Activated naive CD8-positive, alpha-beta T cell treated with anti-CD3 and anti-CD28 coated beads, Interleukin-2, amount 50 U/mL, for 24 hours (primary cell): ENCODE measurements around the gene NOTCH2.
"Not testable (repeated sequence)": the region's sequence is repeated elsewhere in the genome, so short reads cannot be mapped to it uniquely, and the experiment has no call there.

Experiments
- ATAC-seq: fragments of 150-1000 bp; cut with Tn5 transposase; one replicate; pipeline ENCODE4 v1.10.0; 2021
- DNase-seq: peaks from one replicate; pipeline ENCODE4 v3.0.0; 2021
- H3K27ac Mint-ChIP-seq: one replicate; pipeline ENCODE4 v1.8.0; 2021; ENCODE audit warnings: mild to moderate bottlenecking, mixed read lengths
- H3K27me3 Mint-ChIP-seq: one replicate; pipeline ENCODE4 v1.8.0; 2021; ENCODE audit warnings: mixed read lengths
- H3K36me3 Mint-ChIP-seq: one replicate; pipeline ENCODE4 v1.8.0; 2021; ENCODE audit warnings: low read depth, mixed read lengths
- H3K4me1 Mint-ChIP-seq: one replicate; pipeline ENCODE4 v1.8.0; 2021; ENCODE audit warnings: mixed read lengths
- H3K4me3 Mint-ChIP-seq: one replicate; pipeline ENCODE4 v1.8.0; 2021; ENCODE audit warnings: mild to moderate bottlenecking, moderate library complexity, mixed read lengths
- H3K9me3 Mint-ChIP-seq: one replicate; pipeline ENCODE4 v1.8.0; 2021; ENCODE audit warnings: mixed read lengths

Gene NOTCH2

DNA sequence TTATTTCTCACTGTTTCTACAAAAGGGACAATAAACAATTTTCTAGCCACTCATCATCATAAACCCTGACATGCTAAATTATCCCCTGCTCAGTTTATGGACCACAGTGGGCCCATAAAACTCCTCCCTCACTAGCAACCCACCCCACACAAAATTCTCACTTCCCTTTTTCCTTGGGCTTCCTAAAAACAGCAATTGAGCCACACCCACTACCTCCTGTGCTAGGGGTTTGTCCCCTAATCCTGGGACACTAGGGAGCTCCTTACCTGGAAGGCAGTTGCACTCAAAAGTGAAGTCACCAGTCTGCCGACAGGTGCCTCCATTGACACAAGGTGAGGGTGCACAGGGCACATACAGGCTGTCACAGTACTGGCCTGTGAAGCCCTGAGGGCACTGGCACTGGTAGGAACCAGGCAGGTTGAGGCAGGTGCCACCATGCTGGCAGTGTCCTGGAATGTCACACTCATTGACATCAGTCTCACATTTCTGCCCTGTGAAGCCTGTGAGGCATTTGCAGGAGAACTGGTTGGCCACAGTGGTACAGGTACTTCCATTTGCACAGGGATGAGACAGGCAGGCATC lies 72.6 kb downstream of the NOTCH2 start:
- ATAC-seq, DNase-seq, H3K27ac Mint-ChIP-seq, H3K9me3 Mint-ChIP-seq, H3K36me3 Mint-ChIP-seq, H3K4me1 Mint-ChIP-seq, H3K27me3 Mint-ChIP-seq, H3K4me3 Mint-ChIP-seq: not testable (repeated sequence)

DNA sequence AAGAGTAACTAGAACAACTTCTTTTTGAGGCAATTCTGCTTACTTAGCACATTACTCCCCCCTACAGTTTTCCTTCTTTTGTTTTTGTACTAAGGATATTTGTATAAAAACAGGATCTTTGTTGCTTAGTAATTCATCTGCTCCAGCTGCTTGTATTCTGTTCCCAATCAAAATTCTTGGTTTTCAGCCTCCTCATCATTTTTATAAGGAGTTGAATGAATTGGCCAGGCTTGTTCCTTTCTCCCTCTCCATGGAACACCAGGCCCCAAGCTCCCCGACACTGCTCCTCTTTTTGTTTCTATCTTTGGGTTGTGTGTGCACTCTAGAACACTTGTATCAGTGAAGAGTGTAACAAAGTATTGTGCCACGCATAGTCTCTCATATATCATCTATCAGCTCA lies 73.5 kb downstream of the NOTCH2 start:
- H3K4me3 Mint-ChIP-seq, H3K36me3 Mint-ChIP-seq, H3K9me3 Mint-ChIP-seq, DNase-seq, H3K4me1 Mint-ChIP-seq, ATAC-seq, H3K27ac Mint-ChIP-seq, H3K27me3 Mint-ChIP-seq: not testable (repeated sequence)

DNA sequence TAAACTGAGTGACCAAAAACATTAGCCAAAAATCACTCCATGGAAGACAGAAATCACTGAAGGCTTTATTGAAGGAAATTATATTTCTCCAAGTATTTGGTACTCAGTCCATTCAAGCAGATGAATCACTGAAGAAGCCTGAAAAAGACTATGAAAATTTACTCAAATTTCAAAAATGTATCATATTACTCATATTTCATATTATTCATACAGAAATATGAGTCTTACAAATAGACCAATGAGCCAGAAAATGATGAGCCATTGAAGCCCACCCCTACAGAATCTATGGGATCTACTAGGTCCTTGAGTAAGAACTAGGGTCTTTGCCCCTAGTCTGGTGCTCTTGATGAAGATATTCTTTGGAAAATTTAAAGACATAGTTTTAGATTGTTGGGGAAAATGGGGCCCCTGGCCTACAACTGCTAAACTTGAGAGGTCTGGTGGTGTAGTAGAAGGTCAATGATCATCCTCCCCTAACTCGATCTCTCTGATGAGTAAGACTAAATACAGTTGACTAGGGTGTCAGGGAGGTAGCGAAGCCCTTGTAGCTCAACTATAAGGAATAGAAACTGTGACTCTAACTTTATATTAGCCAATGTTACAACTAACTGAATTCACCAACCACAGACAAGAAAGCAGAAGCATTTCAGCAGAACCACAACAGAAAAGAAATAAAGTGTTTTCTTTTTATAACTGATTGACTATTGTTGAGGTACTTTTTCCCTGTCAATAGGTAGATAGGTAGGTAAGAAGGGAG lies 81.0 kb downstream of the NOTCH2 start:
- Mint-ChIP-seq H3K4me3 (peak overlapping the region; percentile 58), H3K36me3 (peaks cover 28% of the 10 kb centered on the region), H3K27ac (peak overlapping the region; percentile 89), H3K27me3 (no peaks in the 10 kb centered on the region), H3K9me3 (no peaks in the 10 kb centered on the region), H3K4me1 (peaks cover 42% of the 10 kb centered on the region)
- DNase-seq (no peak), ATAC-seq (peak; percentile 90)

DNA sequence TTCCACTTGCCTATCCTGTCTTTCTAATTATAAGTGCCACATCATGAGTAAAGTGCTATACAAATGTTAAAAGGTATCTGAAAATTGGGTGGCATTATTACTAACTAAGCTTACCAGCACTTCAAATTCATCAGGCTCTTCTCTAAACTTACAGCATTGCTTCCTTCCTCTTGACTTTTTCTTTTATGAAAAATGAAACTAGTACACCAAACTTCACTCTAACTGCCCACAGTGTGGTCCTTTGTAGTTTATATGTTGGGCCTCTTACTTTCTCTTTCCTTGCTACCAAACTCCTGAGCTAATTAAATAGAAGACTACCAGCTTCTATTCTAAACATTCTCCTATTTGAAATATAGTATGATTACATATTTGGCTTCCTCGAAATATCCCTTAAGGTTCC lies 81.8 kb downstream of the NOTCH2 start:
- ATAC-seq, result peak; percentile 62
- Mint-ChIP-seq H3K4me1 (peaks cover 42% of the 10 kb centered on the region), H3K9me3 (no peaks in the 10 kb centered on the region), H3K27me3 (no peaks in the 10 kb centered on the region), H3K27ac (peak overlapping the region; percentile 89), H3K36me3 (peaks cover 28% of the 10 kb centered on the region), H3K4me3 (peak overlapping the region; percentile 58)
- no peak for DNase-seq

DNA sequence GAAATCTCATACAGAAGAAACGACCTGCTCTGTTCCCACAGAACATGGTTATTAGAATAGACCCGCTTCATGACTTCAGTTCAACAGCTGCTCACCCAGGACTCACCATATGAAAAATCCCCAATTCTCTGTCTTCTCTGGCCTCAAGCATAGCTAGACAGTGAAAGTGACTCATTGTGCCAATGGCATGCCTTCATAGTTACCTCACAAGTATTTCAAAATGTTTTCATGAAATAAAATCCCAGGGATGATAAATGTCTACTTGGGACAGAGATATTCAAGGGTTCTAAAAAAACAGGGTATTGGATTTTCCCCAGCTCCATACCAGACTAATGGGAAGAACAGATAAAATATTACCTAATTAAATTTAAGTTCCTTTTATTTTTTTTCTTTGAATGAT lies 82.3 kb downstream of the NOTCH2 start:
- ATAC-seq (peak; percentile 77), DNase-seq (no peak)
- Mint-ChIP-seq H3K27ac (peak overlapping the region; percentile 89), H3K4me1 (peaks cover 43% of the 10 kb centered on the region), H3K36me3 (peaks cover 28% of the 10 kb centered on the region), H3K27me3 (no peaks in the 10 kb centered on the region), H3K4me3 (peak overlapping the region; percentile 50), H3K9me3 (no peaks in the 10 kb centered on the region)

DNA sequence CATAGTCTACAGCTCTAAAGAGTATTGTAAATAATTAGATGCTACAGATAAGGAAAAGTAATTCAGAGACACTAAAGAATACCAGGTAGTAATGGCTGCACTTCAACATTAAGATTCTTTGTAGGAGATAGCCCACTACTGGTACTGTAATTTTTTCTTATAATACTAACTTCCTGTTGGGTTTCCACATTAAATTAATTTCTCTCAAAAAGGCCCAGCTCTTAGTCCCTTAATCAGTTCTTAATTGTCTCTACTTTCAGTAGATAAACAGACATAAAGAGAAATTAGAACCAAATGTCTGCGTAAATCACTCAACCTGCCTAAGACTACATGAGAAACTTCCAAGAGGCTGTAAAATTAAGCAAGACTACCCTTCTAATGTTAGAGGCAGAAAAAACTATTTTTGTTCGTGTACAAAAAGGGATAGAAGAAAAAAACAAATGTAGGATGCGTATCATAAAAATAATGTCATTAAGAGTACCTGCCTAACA lies 83.4 kb downstream of the NOTCH2 start:
- H3K4me3 Mint-ChIP-seq, result no peak overlapping the region
- no peak overlapping the region for H3K27ac Mint-ChIP-seq
- no peak for ATAC-seq
- no peaks in the 10 kb centered on the region for H3K27me3 Mint-ChIP-seq
- H3K9me3 Mint-ChIP-seq, result no peaks in the 10 kb centered on the region
- no peak for DNase-seq
- H3K36me3 Mint-ChIP-seq, result peaks cover 28% of the 10 kb centered on the region
- H3K4me1 Mint-ChIP-seq, result peaks cover 47% of the 10 kb centered on the region

DNA sequence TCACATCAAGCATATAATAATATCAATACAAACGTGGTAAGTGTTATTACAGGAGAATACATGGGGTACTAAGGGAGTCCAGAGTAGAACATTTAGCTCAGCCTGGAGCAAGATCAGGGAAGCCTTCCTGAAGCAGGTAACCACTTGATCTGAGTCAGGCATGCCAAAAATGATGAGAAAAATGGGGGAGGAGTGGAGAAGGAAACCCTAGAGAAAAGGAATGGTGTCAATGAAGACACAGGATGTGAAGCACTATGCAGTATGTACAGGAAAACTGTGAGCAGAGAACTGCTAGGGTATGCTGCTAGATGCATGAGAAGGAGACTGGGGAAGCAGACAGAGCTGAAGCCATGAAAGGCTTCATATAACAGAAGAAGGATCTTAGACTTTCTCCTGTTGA lies 84.7 kb downstream of the NOTCH2 start:
- Mint-ChIP-seq H3K27ac (peak overlapping the region; percentile 14), H3K4me3 (no peak overlapping the region), H3K36me3 (peaks cover 28% of the 10 kb centered on the region), H3K27me3 (no peaks in the 10 kb centered on the region), H3K4me1 (peaks cover 47% of the 10 kb centered on the region), H3K9me3 (no peaks in the 10 kb centered on the region)
- ATAC-seq, result no peak
- no peak for DNase-seq

DNA sequence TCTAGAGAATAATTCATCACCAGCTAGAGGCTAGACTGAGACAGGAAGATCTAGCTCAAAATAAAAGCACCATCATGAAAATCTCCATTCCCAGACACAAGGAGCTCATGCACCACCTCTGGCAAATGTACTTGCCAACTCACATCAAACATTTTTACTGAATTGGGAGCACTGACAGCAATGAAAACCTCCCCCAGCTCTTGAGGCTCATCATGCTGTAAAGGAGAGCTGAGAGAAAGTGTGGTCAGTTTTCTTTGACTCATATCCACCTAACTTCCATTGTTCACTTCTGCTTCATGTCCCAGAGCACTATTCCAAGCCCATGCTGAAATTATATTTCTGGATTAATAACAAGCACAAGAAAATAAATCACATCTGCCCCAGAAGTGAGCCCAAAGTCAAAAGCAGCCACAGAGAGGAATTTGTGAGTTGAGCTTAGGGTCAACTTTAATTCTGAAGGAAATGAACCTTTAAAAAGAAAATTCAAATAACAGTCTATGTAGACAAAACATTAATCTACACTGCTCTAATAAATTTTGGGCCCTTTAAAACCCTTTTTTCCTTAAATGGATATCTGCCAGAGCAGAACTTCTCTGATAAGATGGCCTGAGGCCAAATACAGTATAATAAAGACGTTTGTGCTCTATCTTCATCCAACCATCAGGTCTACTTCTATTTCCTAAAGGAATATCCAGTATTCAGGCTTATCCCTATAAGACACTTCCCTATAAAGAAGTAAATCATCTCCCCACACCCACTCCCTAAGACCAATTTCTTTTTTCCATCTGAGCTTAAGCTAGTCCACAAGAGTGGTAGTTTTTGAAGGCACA lies 87.3 kb downstream of the NOTCH2 start:
- ATAC-seq (peak; percentile 46), DNase-seq (no peak)
- peaks cover 29% of the 10 kb centered on the region for H3K4me1 Mint-ChIP-seq
- H3K27ac Mint-ChIP-seq, result no peak overlapping the region
- no peak overlapping the region for H3K4me3 Mint-ChIP-seq
- no peaks in the 10 kb centered on the region for H3K9me3 Mint-ChIP-seq
- H3K36me3 Mint-ChIP-seq, result peaks cover 31% of the 10 kb centered on the region
- H3K27me3 Mint-ChIP-seq, result no peaks in the 10 kb centered on the region

DNA sequence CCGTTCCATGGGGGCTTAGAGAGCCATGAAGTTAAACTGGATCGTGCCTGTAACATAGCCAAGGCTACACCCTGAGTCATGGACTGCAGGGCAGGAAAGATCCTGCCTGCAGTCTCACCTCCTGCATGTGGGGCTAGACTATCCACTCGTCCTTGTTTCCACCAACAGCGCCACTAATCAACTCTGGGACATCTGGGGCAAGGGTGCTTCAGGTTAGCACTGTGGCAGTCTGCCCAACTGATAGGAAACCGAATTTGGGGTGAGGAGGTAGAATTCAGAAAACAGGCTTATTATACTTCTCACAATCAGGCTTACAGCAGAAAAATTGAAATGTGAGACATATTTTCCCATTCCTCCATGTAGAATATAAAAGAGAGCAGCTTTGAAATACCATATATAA lies 88.0 kb downstream of the NOTCH2 start:
- peaks cover 25% of the 10 kb centered on the region for H3K36me3 Mint-ChIP-seq

DNA sequence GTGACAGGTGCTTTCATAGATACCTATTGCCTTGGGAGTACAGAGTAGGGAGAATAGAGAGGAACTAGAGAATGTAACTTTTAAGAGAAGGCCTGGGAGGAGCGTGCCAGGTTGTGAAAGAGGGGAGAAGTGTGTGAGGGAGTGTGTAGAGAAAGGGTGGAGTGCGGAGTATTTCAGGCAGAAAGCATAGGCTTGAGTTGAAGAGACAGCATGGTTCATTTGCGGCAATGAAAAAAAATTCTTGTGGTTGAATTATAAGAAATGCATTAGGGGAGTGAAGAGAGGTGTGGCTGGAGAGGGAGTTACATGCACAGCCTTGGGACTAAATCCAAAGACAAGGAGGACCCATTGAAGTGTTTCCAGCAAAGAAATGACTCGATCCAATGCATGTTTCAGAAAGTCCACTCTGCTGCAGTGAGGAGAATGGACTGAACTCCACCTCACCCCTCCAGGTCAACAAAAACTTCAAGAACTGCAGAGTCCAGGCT lies 91.4 kb downstream of the NOTCH2 start:
- Mint-ChIP-seq H3K27ac (no peak overlapping the region), H3K36me3 (peaks cover 13% of the 10 kb centered on the region), H3K4me1 (peaks cover 9% of the 10 kb centered on the region), H3K4me3 (no peak overlapping the region), H3K27me3 (no peaks in the 10 kb centered on the region), H3K9me3 (no peaks in the 10 kb centered on the region)
- no peak for DNase-seq
- ATAC-seq, result no peak

More for the DNA sequence above, 88.0 kb downstream of the NOTCH2 start:
- H3K27me3 Mint-ChIP-seq, result no peaks in the 10 kb centered on the region
- ATAC-seq (no peak), DNase-seq (no peak)
- H3K4me1 Mint-ChIP-seq, result peaks cover 22% of the 10 kb centered on the region
- no peak overlapping the region for H3K4me3 Mint-ChIP-seq
- H3K27ac Mint-ChIP-seq, result no peak overlapping the region
- H3K9me3 Mint-ChIP-seq, result no peaks in the 10 kb centered on the region

DNA sequence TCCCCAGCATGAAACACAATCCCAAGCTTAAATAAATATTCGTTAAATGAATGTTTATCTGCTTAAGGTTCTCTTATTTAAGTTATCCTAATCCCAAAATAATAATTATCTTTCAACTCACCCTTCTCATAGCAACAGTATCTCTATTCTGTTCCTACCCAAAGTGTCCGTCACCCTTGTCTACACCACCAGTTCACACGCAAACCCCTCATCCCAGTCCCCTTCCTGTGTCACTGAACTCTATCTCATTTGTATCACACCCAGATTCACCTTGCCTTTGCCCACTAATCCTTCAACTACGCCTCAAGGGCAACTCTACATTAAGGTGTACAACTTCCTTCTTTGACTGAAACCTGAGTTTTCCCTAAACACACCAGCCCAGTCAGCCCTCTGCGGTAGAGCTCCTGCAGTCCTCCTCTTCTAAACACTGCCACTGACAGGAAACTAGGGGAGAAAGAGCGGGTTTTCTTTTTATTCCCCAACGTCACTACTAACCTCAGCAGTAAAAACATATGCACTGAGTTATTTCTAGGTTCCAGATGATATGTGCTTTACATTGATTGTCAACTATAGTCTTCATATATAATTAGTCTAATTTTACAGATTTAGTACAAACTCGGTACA lies 92.2 kb downstream of the NOTCH2 start:
- H3K27me3 Mint-ChIP-seq, H3K9me3 Mint-ChIP-seq, H3K4me3 Mint-ChIP-seq, ATAC-seq, DNase-seq, H3K4me1 Mint-ChIP-seq, H3K27ac Mint-ChIP-seq: not testable (repeated sequence)
- peaks cover 13% of the 10 kb centered on the region for H3K36me3 Mint-ChIP-seq

DNA sequence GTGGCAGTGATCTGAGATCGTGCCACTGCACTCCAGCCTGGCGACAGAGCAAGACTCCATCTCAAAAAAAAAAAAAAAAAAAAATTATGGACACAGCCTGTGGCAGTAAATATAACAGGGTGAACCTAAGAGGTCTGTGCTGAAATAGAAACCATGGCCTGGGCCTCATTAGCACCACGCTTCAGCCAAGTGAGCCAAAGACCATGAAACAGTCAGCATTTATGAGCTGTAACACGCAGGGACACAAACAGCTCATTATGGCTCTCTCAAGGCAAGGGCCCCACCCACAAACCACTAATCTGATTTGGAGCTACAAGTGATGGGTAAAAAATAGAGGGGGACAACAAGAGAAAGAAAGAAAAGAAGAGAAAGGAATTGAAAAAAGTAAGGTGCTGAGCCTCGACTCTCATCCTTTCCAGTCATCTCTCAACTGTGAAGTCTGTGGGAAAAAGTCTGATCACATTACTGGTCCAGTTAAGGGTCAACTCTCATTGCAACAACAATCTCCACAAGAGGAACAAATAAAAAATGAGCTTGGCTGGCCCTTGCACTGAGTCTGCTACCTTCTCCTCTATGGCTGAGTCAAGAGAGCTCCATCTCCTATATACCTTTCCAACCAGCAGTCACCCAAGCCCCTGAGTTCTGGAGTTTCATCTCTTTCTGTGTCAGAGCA lies 93.7 kb downstream of the NOTCH2 start:
- not testable (repeated sequence) for H3K27me3 Mint-ChIP-seq, H3K4me3 Mint-ChIP-seq, H3K9me3 Mint-ChIP-seq, ATAC-seq, H3K27ac Mint-ChIP-seq, DNase-seq, H3K4me1 Mint-ChIP-seq
- peaks cover 22% of the 10 kb centered on the region for H3K36me3 Mint-ChIP-seq

DNA sequence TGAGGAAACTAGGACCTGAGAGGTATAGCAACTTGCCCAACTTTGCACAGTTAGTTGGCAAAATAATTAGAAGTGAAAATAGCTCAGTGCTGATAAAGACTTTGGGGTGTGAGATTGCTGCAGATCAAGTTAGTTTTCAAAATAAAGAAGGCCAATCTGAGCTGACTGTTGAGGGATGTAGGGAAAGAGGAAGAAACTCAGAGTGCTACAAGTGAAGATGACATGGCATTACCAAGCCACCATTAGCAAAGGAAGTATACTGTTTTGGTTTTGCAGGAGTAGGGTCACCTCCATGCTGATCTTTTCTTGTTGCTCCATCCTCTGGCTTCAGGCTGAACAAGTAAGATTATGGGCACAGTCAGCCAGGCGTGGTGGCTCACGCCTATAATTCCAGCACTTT lies 94.5 kb downstream of the NOTCH2 start:
- DNase-seq (no peak), ATAC-seq (no peak)
- H3K9me3 Mint-ChIP-seq, result no peaks in the 10 kb centered on the region
- no peak overlapping the region for H3K4me3 Mint-ChIP-seq
- H3K27ac Mint-ChIP-seq, result no peak overlapping the region
- H3K27me3 Mint-ChIP-seq, result no peaks in the 10 kb centered on the region
- H3K4me1 Mint-ChIP-seq, result peaks cover 4% of the 10 kb centered on the region
- peaks cover 22% of the 10 kb centered on the region for H3K36me3 Mint-ChIP-seq

DNA sequence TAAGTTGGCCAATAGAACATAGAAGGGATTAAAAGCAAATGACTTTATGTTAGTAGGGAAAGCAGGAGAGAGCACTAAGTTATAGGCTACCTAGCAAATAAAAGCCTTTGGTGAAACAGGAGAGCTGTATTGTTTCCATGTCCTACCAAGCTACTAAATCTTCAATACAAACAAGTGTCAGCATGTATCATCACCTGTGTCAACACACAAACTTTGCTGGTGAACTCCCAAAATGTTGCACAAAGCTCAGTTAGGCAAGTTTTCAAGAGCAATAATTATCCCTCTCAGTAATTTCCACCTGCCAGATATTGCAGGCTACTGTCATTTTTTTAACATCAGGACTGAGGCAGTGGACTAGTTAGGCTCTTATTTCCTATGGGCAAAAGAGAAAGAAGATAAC lies 95.4 kb downstream of the NOTCH2 start:
- Mint-ChIP-seq H3K4me3 (no peak overlapping the region), H3K9me3 (no peaks in the 10 kb centered on the region), H3K36me3 (peaks cover 22% of the 10 kb centered on the region), H3K27ac (no peak overlapping the region), H3K27me3 (no peaks in the 10 kb centered on the region), H3K4me1 (peaks cover 4% of the 10 kb centered on the region)
- ATAC-seq (no peak), DNase-seq (no peak)
